ENCODE data around the gene UGGT1.
"Not testable (repeated sequence)": the region's sequence is repeated elsewhere in the genome, so short reads cannot be mapped to it uniquely, and the experiment has no call there.

The UGGT1 gene

GRCh38 chr2:128172191-128172590 lies 81.2 kb downstream of the UGGT1 start:
- peak; percentile 10 for DNase-seq (ENCODE audit: low spot score)

GRCh38 chr2:128174067-128174466 lies 83.1 kb downstream of the UGGT1 start:
- DNase-seq (ENCODE audit: low spot score), result not testable (repeated sequence)

DNA sequence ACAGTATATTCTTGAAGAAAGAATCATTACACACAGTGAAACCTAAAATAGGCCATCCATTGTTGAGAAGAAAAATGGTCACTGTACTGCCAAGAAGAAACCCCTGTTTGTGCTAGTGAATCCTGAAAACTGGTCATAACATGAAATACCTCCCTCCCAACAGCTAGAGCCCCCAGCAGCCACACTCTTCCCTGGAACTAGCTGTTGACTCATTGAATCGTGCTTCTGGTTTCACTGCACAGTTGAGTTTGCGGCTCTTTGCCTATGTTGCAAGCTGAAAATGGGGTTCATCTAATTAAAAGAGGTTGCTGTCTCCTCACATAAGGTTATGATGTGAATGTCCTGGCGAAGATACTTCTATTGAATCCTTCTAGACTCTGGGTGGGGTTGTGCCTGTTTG lies 86.3 kb downstream of the UGGT1 start:
- no peak for DNase-seq (ENCODE audit: low spot score)

GRCh38 chr2:128178149-128178649 lies 87.2 kb downstream of the UGGT1 start:
- no peak for DNase-seq (ENCODE audit: low spot score)

- DNase-seq (ENCODE audit: low spot score), result peak; percentile 76
Observed at GRCh38 chr2:128178650-128179460, 87.9 kb downstream of the UGGT1 start.

DNA sequence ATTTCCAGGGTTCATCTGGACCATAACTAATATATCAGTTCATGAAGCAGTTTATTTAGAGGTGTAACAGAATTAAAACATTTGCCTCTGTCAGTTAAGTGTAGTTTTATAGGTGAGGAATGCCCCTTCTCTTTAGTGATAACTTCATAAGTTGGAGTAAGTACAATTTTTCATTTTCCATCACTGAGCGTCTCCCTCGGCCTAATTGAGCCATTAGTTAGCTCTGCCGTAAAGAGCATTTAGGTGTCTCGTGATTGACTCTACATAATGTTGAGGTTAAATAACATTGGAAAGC lies 88.4 kb downstream of the UGGT1 start:
- no peak for DNase-seq (ENCODE audit: low spot score)

DNA sequence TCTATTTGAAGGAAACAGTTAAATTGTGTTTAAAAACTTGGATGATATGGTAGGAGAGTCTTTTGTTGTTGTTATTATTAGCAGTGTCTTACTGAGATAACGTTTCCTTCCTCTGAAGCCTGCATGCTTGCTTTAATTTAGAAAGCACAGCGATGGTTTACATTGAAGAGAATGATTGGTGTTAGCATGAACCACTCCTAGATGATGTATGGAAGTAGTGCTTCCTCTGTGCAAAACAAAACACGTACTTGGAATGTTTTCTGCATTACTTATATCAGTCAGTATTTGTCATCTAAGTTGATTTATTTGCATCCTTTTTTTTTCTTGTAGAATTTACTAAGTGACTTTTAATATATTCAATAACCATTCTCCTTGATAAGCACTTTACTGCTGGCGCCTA lies 89.0 kb downstream of the UGGT1 start:
- no peak for DNase-seq (ENCODE audit: low spot score)

DNA sequence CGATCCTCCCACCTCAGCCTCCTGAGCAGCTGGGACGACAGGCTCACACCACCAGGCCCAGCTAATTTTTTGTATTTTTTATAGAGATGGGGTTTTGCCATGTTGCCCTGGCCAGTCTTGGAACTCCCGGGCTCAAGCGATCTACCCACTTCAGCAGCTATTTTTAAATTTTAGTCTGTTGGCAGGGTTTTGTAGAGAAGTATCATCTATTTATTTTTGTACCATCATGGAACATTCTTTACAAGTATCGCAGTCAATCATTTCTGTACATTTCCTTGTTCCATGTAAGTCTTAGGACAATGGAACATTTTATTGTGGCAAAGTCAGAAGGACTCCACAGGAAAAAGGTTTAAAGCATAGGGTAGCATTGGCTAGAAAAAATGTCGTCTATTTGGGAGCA lies 94.6 kb downstream of the UGGT1 start:
- no peak for DNase-seq (ENCODE audit: low spot score)

DNA sequence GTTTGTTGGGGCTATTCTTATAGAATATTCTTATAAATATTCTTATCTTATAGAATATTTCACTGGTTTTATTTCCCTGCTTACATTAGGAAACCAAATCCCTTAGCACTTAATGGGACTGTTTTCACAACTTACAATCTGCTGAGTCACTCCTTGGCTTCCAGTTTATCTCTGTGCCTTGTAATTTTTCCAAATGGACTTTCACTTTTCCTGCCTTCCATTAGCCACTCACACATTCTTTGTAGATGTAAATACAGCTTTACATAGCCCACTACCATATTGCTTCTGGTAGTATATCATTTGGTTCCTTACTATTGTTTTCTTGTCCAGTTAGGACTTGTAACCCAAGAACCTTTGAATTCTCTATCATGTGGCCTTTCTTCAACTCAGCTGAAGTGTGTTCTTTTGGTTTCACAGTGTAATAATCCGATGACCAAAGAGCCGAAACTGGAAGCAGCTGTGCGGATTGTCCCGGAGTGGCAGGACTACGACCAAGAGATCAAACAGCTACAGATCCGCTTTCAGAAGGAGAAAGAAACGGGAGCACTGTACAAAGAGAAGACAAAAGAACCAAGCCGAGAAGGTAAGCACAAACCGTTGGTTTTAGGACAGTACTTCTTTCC lies 96.1 kb downstream of the UGGT1 start:
- peak; percentile 71 for DNase-seq (ENCODE audit: low spot score)

DNA sequence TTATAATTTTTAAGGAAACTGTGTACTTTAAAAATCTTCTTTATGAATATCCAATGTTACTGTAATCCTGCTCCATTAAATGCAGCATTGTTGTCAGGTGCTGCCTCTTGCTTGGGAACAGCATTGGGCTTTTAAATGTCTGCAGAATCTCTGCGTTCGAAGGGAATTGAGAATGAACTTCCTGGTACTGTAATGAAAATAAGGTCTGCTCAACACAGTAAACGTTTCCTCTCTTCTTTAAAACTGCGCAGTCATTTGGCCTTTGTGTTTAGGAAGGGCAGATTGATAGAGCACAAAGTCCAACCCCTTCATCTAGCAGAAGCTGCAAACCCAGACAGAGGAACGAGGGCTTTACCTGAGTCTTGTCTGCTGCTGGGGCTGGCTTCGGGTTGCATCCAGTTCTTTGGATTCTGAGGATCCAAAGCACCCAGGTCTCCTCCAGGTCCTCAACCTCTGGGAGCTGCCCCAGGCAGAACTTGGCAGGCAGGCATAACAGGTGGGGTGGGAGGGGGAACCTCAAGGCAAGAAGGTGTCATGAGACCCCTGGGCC lies 104.5 kb downstream of the UGGT1 start:
- DNase-seq (ENCODE audit: low spot score), result no peak

DNA sequence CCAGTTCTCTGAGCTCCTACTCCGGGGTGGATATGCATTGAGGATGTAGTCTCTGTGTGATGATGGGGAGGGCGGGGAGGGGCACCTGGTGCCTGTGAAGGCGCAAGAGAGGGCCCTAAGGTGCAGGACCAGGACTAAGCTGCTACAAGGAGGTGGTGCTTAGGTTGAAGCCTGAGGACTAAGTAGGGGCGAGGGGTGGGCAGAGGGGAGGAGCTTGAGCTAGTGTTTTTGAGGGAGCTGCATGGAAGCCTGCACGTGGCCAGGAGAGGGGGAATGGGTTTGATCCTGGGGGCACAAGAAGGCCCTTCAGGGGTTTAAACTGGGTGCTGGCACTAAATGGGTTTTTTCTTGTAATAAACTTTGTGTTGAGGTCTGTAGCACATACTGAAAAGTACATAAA lies 105.0 kb downstream of the UGGT1 start:
- DNase-seq (ENCODE audit: low spot score), result no peak

GRCh38 chr2:128196471-128196931 lies 105.5 kb downstream of the UGGT1 start:
- peak; percentile 28 for DNase-seq (ENCODE audit: low spot score)

DNA sequence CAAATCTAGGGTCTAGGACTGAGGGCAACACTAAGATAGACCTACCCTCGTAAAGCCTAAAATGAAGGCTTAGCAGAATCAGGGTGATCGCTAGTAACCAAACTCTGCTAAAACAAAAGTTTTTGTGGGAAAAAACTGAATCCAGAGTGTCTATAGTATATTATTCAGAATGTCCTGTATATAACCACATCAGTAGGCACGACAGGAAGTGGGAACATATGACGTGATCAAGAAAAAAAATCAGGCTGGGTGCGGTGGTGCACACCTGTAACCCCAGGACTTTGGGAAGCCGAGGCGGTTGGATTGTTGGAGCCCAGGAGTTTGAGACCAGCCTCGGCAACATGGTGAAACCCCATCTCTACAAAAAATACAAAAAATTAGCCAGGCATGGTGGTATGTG lies 106.1 kb downstream of the UGGT1 start:
- no peak for DNase-seq (ENCODE audit: low spot score)

DNA sequence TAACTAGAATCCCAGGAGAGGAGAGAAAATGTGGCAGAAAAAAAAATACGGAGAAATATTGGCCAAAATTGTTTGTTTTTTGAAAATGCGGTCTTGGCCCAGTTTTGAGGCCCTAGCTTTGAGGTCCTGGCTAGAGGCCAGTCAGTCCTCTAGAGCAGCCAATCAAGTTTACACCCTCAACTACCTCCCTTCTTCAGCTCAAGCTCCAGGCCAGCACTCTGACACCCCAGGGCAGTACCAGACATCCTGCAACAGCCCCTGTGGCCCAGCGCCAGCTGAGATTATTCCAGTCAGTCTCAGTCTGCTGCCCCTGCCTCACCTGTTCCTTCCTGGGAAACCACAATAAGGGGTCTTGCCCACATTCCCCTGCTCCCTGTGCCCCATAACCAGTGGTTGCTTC lies 107.7 kb downstream of the UGGT1 start:
- DNase-seq (ENCODE audit: low spot score), result no peak

DNA sequence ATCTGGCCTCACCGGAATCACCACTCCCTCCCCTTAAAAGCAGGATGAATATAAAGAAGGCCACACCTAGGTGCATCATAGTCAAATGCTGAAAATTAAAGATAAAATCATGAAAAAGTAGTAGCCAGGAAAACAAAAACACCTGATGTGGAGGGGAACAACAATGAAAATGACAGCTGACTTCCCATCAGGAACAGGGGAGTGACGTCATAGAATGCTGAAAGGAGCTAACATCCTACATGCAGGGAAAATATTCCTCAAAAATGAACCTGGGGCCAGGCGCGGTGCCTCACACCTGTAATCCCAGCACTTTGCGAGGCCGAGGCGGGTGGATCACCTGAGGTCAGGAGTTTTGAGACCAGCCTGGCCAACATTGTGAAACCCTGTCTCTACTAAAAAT lies 108.1 kb downstream of the UGGT1 start:
- no peak for DNase-seq (ENCODE audit: low spot score)

DNA sequence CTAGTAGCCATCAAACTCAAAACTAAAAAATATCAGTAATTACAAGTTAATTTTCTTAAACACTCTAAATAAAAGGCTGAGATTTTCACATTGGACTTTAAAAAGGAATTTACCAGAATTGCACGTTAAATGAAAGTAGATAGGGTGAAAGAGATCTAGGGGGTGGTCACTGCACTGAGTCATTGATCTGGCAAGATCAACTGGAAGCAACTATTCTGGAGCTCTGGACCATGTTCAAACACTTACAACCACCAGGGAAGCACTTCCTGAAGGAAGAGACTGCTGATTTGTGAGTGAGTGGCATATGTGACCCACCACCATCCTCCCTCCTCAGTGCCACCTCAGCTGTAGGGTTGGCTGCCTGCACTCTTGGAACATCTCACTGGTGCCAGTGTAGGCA lies 111.8 kb downstream of the UGGT1 start:
- no peak for DNase-seq (ENCODE audit: low spot score)

DNA sequence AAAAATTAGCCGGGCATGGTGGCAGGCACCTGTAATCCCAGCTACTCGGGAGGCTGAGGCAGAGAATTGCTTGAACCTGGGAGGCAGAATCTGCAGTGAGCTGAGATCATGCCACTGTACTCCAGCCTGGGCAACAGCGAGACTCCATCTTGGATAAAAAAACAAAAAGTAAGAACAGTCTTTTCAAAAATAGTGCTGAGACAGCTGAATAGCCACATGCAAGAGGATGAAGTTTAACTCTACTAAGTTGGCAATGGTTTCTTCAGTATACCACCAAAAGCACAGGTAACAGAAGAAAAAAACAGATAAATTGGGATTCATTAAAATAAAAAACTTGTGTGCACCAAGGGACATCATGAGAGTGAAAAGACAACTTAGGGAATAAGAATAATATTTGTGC lies 115.2 kb downstream of the UGGT1 start:
- no peak for DNase-seq (ENCODE audit: low spot score)

DNA sequence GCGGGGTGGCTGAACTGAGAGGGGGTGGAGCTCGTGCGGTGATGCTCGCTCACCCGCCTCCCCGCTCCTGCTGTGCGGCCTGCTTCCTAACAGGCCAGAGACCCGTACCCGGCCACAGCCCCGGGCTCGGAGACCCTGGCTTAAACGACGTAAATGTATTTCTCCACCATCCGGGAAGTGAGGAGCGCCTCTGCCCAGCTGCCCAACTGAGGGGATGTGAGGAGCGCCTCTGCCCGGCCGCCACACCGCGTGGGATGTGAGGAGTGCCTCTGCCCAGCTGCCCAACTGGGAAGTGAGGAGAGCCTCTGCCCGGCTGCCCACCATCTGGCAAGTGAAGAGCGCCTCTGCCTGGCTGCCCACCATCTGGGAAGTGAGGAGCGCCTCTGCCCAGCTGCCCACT lies 117.0 kb downstream of the UGGT1 start:
- no peak for DNase-seq (ENCODE audit: low spot score)

DNA sequence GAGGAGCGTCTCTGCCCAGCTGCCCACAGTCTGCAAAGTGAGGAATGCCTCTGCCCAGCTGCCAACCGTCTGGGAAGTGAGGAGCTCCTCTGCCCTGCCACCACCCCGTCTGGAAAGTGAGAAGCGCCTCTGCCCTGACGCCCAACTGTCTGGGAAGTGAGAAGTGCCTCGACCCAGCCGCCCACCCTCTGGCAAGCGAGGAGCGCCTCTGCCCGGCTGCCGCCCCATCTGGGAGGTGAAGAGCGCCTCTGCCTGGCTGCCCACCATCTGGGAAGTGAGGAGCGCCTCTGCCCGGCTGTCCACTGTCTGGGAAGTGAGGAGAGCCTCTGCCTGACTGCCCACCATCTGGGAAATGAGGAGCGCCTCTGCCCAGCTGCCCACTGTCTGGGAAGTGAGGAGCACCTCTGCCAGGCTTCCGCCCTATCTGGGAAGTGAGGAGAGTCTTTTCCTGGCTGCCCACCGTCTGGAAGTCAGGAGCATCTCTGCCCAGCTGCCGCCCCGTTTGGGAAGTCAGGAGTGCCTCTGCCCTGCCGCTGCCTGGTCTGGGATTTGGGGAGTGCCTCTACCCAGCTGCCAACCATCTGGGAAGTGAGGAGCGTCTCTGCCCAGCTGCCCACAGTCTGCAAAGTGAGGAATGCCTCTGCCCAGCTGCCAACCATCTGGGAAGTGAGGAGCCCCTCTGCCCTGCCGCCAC lies 117.8 kb downstream of the UGGT1 start:
- not testable (repeated sequence) for DNase-seq (ENCODE audit: low spot score)

- no peak for DNase-seq (ENCODE audit: low spot score)
Observed at GRCh38 chr2:128214251-128214650, 123.3 kb downstream of the UGGT1 start.

GRCh38 chr2:128214866-128215460 lies 124.0 kb downstream of the UGGT1 start:
- DNase-seq (ENCODE audit: low spot score), result no peak

DNA sequence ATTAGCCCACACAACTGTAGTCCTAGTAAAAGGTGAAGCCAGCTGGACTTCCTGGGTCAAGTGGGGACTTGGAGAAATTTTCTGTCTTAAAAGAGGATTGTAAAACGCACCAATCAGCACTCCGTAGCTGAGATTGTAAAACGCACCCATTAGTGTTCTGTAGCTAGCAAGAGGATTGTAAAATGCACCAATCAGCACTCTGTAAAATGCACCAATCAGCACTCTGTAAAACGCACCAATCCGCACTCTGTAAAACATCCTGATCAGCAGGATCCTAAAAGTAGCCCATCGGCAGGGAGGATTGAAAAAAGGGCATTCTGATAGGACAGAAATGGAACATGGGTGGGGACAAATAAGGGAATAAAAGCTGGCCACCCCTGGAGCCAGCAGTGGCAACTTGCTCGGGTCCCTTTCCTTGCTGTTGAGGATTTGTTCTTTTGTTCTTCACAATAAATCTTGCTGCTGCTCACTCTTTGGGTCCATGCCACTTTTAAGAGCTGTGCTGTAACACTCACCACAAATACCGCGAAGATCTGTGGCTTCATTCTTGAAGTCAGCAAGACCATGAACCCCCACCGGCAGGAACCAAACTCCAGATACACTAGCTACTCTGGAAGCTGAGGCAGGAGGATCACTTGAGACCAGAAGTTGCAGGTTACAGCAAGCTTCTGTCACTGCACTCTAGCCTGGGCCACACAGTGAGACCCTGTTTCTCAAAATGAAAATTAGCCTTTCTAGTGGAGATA lies 125.1 kb downstream of the UGGT1 start:
- no peak for DNase-seq (ENCODE audit: low spot score)
